ENCODE measurements around the gene BCLAF1. TPM values are rescaled to one million over a fixed set of nuclear protein-coding genes. Genes with fewer than 3 reads are reported as not detected.

BCLAF1 gene
- total and polyA plus RNA-seq, 9 of the 15 experiments (the other 6 are each of a cell fraction or from before 2014, with no cell fraction given): 65.4 to 286 (median 165) TPM

DNA sequence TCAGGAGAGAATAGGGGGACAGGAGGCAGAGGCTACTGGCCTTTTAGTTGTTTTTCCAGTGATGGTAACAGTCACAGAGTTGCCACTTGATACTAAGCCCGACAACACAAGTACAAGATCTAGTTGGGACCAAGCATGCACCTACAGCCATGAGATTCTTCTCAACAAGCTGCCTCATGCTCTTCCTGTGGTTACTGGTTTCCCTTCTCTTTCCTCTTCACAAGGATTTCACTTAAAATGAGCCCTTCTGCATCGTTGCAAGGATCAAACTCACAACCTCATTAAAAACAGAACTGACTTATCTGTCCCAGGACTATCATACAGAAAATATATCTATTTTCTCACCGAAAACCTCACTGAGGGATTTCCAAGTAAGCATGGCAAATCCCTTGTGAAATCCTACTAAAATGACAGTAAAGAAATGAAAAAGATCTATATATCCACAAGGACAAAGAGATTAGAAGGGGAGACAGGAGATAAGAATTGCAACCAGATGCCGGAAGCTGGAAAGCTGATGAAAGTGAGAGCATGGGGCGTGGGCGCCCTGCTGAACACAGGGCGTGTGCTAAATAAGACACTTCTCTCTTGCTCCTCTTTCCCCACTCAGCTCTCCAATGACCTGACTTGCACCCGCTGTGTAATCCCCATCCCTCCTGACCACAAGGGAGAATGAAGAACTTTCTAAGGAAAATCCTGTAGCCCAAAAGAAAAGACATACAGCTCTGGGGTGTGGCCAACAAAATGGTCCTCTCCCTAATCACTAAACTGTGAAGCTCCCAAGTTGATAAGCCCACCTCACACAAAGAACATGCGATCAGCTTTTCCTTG is 53.0 kb downstream of the BCLAF1 start (continued):
- TF ChIP-seq, protein P1, sequence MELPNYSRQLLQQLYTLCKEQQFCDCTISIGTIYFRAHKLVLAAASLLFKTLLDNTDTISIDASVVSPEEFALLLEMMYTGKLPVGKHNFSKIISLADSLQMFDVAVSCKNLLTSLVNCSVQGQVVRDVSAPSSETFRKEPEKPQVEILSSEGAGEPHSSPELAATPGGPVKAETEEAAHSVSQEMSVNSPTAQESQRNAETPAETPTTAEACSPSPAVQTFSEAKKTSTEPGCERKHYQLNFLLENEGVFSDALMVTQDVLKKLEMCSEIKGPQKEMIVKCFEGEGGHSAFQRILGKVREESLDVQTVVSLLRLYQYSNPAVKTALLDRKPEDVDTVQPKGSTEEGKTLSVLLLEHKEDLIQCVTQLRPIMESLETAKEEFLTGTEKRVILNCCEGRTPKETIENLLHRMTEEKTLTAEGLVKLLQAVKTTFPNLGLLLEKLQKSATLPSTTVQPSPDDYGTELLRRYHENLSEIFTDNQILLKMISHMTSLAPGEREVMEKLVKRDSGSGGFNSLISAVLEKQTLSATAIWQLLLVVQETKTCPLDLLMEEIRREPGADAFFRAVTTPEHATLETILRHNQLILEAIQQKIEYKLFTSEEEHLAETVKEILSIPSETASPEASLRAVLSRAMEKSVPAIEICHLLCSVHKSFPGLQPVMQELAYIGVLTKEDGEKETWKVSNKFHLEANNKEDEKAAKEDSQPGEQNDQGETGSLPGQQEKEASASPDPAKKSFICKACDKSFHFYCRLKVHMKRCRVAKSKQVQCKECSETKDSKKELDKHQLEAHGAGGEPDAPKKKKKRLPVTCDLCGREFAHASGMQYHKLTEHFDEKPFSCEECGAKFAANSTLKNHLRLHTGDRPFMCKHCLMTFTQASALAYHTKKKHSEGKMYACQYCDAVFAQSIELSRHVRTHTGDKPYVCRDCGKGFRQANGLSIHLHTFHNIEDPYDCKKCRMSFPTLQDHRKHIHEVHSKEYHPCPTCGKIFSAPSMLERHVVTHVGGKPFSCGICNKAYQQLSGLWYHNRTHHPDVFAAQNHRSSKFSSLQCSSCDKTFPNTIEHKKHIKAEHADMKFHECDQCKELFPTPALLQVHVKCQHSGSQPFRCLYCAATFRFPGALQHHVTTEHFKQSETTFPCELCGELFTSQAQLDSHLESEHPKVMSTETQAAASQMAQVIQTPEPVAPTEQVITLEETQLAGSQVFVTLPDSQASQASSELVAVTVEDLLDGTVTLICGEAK (IDR thresholded peaks at IDR 0.05): no peak
- TF ChIP-seq, protein P1 (CRISPR knock-in tag; IDR thresholded peaks at IDR 0.05): no peak
- no peak for TF ChIP-seq SMAD2 (IDR thresholded peaks at IDR 0.05; ENCODE audit: low read depth, low read length)
- TF ChIP-seq, protein P2, sequence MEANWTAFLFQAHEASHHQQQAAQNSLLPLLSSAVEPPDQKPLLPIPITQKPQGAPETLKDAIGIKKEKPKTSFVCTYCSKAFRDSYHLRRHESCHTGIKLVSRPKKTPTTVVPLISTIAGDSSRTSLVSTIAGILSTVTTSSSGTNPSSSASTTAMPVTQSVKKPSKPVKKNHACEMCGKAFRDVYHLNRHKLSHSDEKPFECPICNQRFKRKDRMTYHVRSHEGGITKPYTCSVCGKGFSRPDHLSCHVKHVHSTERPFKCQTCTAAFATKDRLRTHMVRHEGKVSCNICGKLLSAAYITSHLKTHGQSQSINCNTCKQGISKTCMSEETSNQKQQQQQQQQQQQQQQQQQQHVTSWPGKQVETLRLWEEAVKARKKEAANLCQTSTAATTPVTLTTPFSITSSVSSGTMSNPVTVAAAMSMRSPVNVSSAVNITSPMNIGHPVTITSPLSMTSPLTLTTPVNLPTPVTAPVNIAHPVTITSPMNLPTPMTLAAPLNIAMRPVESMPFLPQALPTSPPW (CRISPR knock-in tag; IDR thresholded peaks at IDR 0.05): peak; percentile 58
- no peak for TF ChIP-seq RUNX1 (IDR thresholded peaks at IDR 0.05; ENCODE audit: low read depth)
- TF ChIP-seq, protein P3, sequence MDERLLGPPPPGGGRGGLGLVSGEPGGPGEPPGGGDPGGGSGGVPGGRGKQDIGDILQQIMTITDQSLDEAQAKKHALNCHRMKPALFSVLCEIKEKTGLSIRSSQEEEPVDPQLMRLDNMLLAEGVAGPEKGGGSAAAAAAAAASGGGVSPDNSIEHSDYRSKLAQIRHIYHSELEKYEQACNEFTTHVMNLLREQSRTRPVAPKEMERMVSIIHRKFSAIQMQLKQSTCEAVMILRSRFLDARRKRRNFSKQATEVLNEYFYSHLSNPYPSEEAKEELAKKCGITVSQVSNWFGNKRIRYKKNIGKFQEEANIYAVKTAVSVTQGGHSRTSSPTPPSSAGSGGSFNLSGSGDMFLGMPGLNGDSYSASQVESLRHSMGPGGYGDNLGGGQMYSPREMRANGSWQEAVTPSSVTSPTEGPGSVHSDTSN (CRISPR knock-in tag; IDR thresholded peaks at IDR 0.05; ENCODE audit: low read depth): no peak
- TF ChIP-seq, protein P3 (tag; conservative IDR thresholded peaks at IDR 0.05; ENCODE audit: low read depth): peak; percentile 84
- TF ChIP-seq, protein P4, sequence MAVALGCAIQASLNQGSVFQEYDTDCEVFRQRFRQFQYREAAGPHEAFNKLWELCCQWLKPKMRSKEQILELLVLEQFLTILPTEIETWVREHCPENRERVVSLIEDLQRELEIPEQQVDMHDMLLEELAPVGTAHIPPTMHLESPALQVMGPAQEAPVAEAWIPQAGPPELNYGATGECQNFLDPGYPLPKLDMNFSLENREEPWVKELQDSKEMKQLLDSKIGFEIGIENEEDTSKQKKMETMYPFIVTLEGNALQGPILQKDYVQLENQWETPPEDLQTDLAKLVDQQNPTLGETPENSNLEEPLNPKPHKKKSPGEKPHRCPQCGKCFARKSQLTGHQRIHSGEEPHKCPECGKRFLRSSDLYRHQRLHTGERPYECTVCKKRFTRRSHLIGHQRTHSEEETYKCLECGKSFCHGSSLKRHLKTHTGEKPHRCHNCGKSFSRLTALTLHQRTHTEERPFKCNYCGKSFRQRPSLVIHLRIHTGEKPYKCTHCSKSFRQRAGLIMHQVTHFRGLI (CRISPR knock-in tag; IDR thresholded peaks at IDR 0.05): no peak
- TF ChIP-seq ZNF431 (CRISPR knock-in tag; IDR thresholded peaks at IDR 0.05): no peak
